Hepatocyte (in vitro differentiated cells): Measurements from ENCODE around the gene PPP2R5C.

Experiments used
- CTCF ChIP-seq: fragments of 200-600 bp; sonication (generic); IDR thresholded peaks from 2 replicates; pipeline ENCODE4 v1.5.1; 2016; ENCODE audit warnings: antibody characterized with exemption, mild to moderate bottlenecking; ENCODE audit not compliant: poor library complexity
- EZH2 ChIP-seq: fragments of 200-600 bp; sonication (generic); IDR thresholded peaks from 2 replicates; pipeline ENCODE4 v1.6.1; 2016; ENCODE audit warnings: antibody characterized with exemption, mild to moderate bottlenecking, borderline replicate concordance
- EZH2phosphoT487 ChIP-seq: fragments of 200-600 bp; sonication (generic); IDR thresholded peaks from one replicate; pipeline ENCODE4 v1.6.1; 2018; ENCODE audit warnings: antibody characterized with exemption, mild to moderate bottlenecking, low read depth, moderate library complexity; ENCODE audit not compliant: unreplicated experiment, severe bottlenecking

DNA sequence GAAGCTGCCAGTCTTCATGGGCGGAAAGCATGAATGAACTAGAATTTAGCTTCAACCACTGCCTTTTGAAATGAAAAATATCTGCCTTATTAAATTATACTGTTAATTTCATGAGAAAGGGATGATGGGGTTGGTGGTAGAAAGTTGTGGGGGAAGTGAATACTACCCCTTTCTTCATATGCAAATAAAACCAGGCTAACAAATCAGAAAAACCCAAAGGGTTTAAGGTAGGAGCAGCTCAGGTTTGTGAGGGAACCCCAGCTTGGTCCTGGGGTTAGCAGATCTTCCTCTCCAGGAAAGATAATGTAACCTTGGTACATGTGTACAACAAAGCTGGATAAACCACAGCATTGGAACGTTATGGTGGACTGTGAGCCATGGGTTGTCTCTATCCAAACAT lies 84.0 kb downstream of the PPP2R5C start:
- TF ChIP-seq CTCF = no peak
- TF ChIP-seq EZH2 = no peak
- no peak for TF ChIP-seq EZH2phosphoT487
